Activated CD4-positive, alpha-beta T cell treated with anti-CD3 and anti-CD28 coated beads, Interleukin-2, amount 10 ng/mL, durations not matched to agents 7 days and 5 days (primary cell): Measurements from ENCODE around the gene ZCCHC2. TPM values are rescaled to one million over a fixed set of nuclear protein-coding genes. Genes with fewer than 3 reads are reported as not detected.

ENCODE experiments used
- CTCF ChIA-PET: fragments of 350-600 bp; sonication (Branson Sonifier 250); formaldehyde crosslinking; loops from one replicate; lab custom pipeline; 2021; ENCODE audit warnings: antibody characterized with exemption; lab: Charles Lee
- POLR2A ChIA-PET: fragments of 350-600 bp; sonication (Branson Sonifier 250); formaldehyde crosslinking; loops from one replicate; lab custom pipeline; 2021; ENCODE audit warnings: antibody characterized with exemption; lab: Charles Lee
- DNase-seq: peaks from one replicate; pipeline ENCODE4 v3.0.0-alpha.2; 2020
- H3K27ac Mint-ChIP-seq: one replicate; pipeline ENCODE4 v1.8.0; 2021; ENCODE audit warnings: mild to moderate bottlenecking, moderate library complexity, mixed read lengths
- H3K27me3 Mint-ChIP-seq: one replicate; pipeline ENCODE4 v1.8.0; 2021; ENCODE audit warnings: mixed read lengths
- H3K36me3 Mint-ChIP-seq: one replicate; pipeline ENCODE4 v1.8.0; 2021; ENCODE audit warnings: low read depth, mixed read lengths
- H3K4me1 Mint-ChIP-seq: one replicate; pipeline ENCODE4 v1.8.0; 2021; ENCODE audit warnings: mixed read lengths
- H3K4me3 Mint-ChIP-seq: one replicate; pipeline ENCODE4 v1.8.0; 2021; ENCODE audit warnings: mild to moderate bottlenecking, moderate library complexity, mixed read lengths
- H3K9me3 Mint-ChIP-seq: one replicate; pipeline ENCODE4 v1.8.0; 2021; ENCODE audit warnings: mixed read lengths
- total RNA-seq, 2 experiments: library from RNA; stranded (reverse); gene quantifications; one replicate each; pipeline ENCODE4 v1.2.3, GENCODE V29; 2021

Gene ZCCHC2
- total RNA-seq, 2 experiments from 2014 or later: 55.1 to 62.5 TPM

- CTCF ChIA-PET: no interaction called here
- POLR2A ChIA-PET: no interaction called here
- Mint-ChIP-seq H3K9me3 (no peaks in the 10 kb centered on the region), H3K27me3 (no peaks in the 10 kb centered on the region), H3K4me3 (no peak overlapping the region), H3K4me1 (peaks cover 17% of the 10 kb centered on the region), H3K27ac (peak overlapping the region; percentile 3), H3K36me3 (peaks cover 65% of the 10 kb centered on the region)
- DNase-seq: no peak
Measured at GRCh38 chr18:62549755-62550154, 26.9 kb downstream of the ZCCHC2 start.

- ChIA-PET CTCF (interaction anchor here (0.8 to 1.2 kb wide), 2 partner anchors 12 to 20 kb away, joined by 3 read pairs; no protein-coding TSS in a partner anchor), POLR2A (no interaction called here)
- no peaks in the 10 kb centered on the region for H3K9me3 Mint-ChIP-seq
- no peak for DNase-seq
- H3K4me1 Mint-ChIP-seq: peaks cover 17% of the 10 kb centered on the region
- H3K4me3 Mint-ChIP-seq: no peak overlapping the region
- H3K27ac Mint-ChIP-seq: no peak overlapping the region
- H3K27me3 Mint-ChIP-seq: no peaks in the 10 kb centered on the region
- H3K36me3 Mint-ChIP-seq: peaks cover 62% of the 10 kb centered on the region
Measured at GRCh38 chr18:62550746-62551145, 27.9 kb downstream of the ZCCHC2 start.

- CTCF ChIA-PET: interaction anchor here (0.6 to 1.1 kb wide), 3 partner anchors 9 to 861 kb away, joined by 3 to 6 read pairs (median 4); no protein-coding TSS in a partner anchor
Measured at GRCh38 chr18:62551972-62552513, 29.2 kb downstream of the ZCCHC2 start.

GRCh38 chr18:62554061-62554815, 31.4 kb downstream of the ZCCHC2 start:
- H3K27ac Mint-ChIP-seq: no peak overlapping the region
- no peaks in the 10 kb centered on the region for H3K27me3 Mint-ChIP-seq
- H3K4me3 Mint-ChIP-seq: no peak overlapping the region
- H3K36me3 Mint-ChIP-seq: peaks cover 72% of the 10 kb centered on the region
- no peak for DNase-seq
- POLR2A ChIA-PET: no interaction called here
- no peaks in the 10 kb centered on the region for H3K9me3 Mint-ChIP-seq
- CTCF ChIA-PET: no interaction called here
- H3K4me1 Mint-ChIP-seq: peaks cover 17% of the 10 kb centered on the region

More at GRCh38 chr18:62551972-62552513, 29.2 kb downstream of the ZCCHC2 start:
- H3K4me3 Mint-ChIP-seq: no peak overlapping the region
- POLR2A ChIA-PET: no interaction called here
- no peak overlapping the region for H3K27ac Mint-ChIP-seq
- peaks cover 17% of the 10 kb centered on the region for H3K4me1 Mint-ChIP-seq
- H3K27me3 Mint-ChIP-seq: no peaks in the 10 kb centered on the region
- DNase-seq: no peak
- H3K36me3 Mint-ChIP-seq: peaks cover 65% of the 10 kb centered on the region
- H3K9me3 Mint-ChIP-seq: no peaks in the 10 kb centered on the region

- Mint-ChIP-seq H3K36me3 (peaks cover 74% of the 10 kb centered on the region), H3K27me3 (no peaks in the 10 kb centered on the region), H3K9me3 (no peaks in the 10 kb centered on the region), H3K4me1 (peaks cover 23% of the 10 kb centered on the region), H3K4me3 (no peak overlapping the region), H3K27ac (no peak overlapping the region)
- no peak for DNase-seq
- POLR2A ChIA-PET: no interaction called here
- CTCF ChIA-PET: interaction anchor here (0.5 to 0.9 kb wide), 2 partner anchors 11 to 325 kb away, joined by 3 read pairs; no protein-coding TSS in a partner anchor
Measured at GRCh38 chr18:62555135-62555534, 32.3 kb downstream of the ZCCHC2 start.

- ChIA-PET CTCF (interaction anchor here (1.4 kb wide), 1 partner anchor 27 kb away, joined by 4 read pairs; no protein-coding TSS in a partner anchor), POLR2A (no interaction called here)
Measured at GRCh38 chr18:62556397-62556796, 33.6 kb downstream of the ZCCHC2 start.

GRCh38 chr18:62558015-62558663, 35.3 kb downstream of the ZCCHC2 start:
- H3K36me3 Mint-ChIP-seq: peaks cover 75% of the 10 kb centered on the region
- ChIA-PET CTCF (interaction anchor here (0.6 to 1.4 kb wide), 3 partner anchors 25 to 263 kb away, joined by 3 to 4 read pairs (median 3); no protein-coding TSS in a partner anchor), POLR2A (no interaction called here)
- DNase-seq: no peak
- no peak overlapping the region for H3K4me3 Mint-ChIP-seq
- H3K4me1 Mint-ChIP-seq: peaks cover 22% of the 10 kb centered on the region
- H3K27ac Mint-ChIP-seq: no peak overlapping the region
- H3K9me3 Mint-ChIP-seq: no peaks in the 10 kb centered on the region
- no peaks in the 10 kb centered on the region for H3K27me3 Mint-ChIP-seq

More at GRCh38 chr18:62556397-62556796, 33.6 kb downstream of the ZCCHC2 start:
- no peak for DNase-seq
- Mint-ChIP-seq H3K36me3 (peaks cover 72% of the 10 kb centered on the region), H3K4me3 (no peak overlapping the region), H3K27me3 (no peaks in the 10 kb centered on the region), H3K4me1 (peaks cover 25% of the 10 kb centered on the region), H3K9me3 (no peaks in the 10 kb centered on the region), H3K27ac (no peak overlapping the region)

GRCh38 chr18:62564044-62564443, 41.2 kb downstream of the ZCCHC2 start:
- Mint-ChIP-seq H3K4me1 (peaks cover 12% of the 10 kb centered on the region), H3K4me3 (no peak overlapping the region), H3K9me3 (no peaks in the 10 kb centered on the region), H3K27me3 (no peaks in the 10 kb centered on the region), H3K27ac (no peak overlapping the region), H3K36me3 (peaks cover 74% of the 10 kb centered on the region)
- CTCF ChIA-PET: no interaction called here
- POLR2A ChIA-PET: no interaction called here
- DNase-seq: no peak

- Mint-ChIP-seq H3K27me3 (no peaks in the 10 kb centered on the region), H3K27ac (peak overlapping the region; percentile 4), H3K4me1 (peaks cover 5% of the 10 kb centered on the region), H3K36me3 (peaks cover 76% of the 10 kb centered on the region), H3K9me3 (no peaks in the 10 kb centered on the region), H3K4me3 (no peak overlapping the region)
- no peak for DNase-seq
- CTCF ChIA-PET: interaction anchor here (2.4 kb wide), 1 partner anchor 18 kb away, joined by 6 read pairs; no protein-coding TSS in a partner anchor
- POLR2A ChIA-PET: no interaction called here
Measured at GRCh38 chr18:62566199-62566598, 43.4 kb downstream of the ZCCHC2 start.

GRCh38 chr18:62566818-62567217, 44.0 kb downstream of the ZCCHC2 start:
- Mint-ChIP-seq H3K27me3 (no peaks in the 10 kb centered on the region), H3K36me3 (peaks cover 76% of the 10 kb centered on the region), H3K4me3 (no peak overlapping the region), H3K27ac (no peak overlapping the region), H3K9me3 (no peaks in the 10 kb centered on the region), H3K4me1 (peaks cover 7% of the 10 kb centered on the region)
- CTCF ChIA-PET: interaction anchor here (0.7 to 2.4 kb wide), 4 partner anchors 12 to 86 kb away, joined by 3 to 6 read pairs (median 4); no protein-coding TSS in a partner anchor
- no peak for DNase-seq
- POLR2A ChIA-PET: no interaction called here

- Mint-ChIP-seq H3K4me3 (no peak overlapping the region), H3K27me3 (no peaks in the 10 kb centered on the region), H3K36me3 (peaks cover 75% of the 10 kb centered on the region), H3K4me1 (peaks cover 11% of the 10 kb centered on the region), H3K9me3 (no peaks in the 10 kb centered on the region), H3K27ac (no peak overlapping the region)
- ChIA-PET CTCF (interaction anchor here (0.5 to 2.0 kb wide), 4 partner anchors 9 to 144 kb away, joined by 3 to 10 read pairs (median 3); no protein-coding TSS in a partner anchor), POLR2A (no interaction called here)
- DNase-seq: no peak
Measured at GRCh38 chr18:62569081-62569655, 46.3 kb downstream of the ZCCHC2 start.

- no peak overlapping the region for H3K4me3 Mint-ChIP-seq
- POLR2A ChIA-PET: no interaction called here
Measured at GRCh38 chr18:62571037-62571436, 48.2 kb downstream of the ZCCHC2 start.

More at GRCh38 chr18:62571037-62571436, 48.2 kb downstream of the ZCCHC2 start:
- Mint-ChIP-seq H3K27me3 (no peaks in the 10 kb centered on the region), H3K4me1 (peaks cover 28% of the 10 kb centered on the region), H3K27ac (peak overlapping the region; percentile 11), H3K9me3 (no peaks in the 10 kb centered on the region), H3K36me3 (peaks cover 83% of the 10 kb centered on the region)
- no peak for DNase-seq
- CTCF ChIA-PET: interaction anchor here (0.6 to 2.0 kb wide), 3 partner anchors 8 to 510 kb away, joined by 3 to 10 read pairs (median 5); no protein-coding TSS in a partner anchor
